HCT116 (cell line): Measurements from ENCODE around the gene SCG5.

ENCODE experiments used
- CTCF ChIP-seq, 3 experiments: fragments of 200-600 bp in 1 of 3; sonication (generic) in 1 of 3; IDR thresholded peaks in 2 of 3; conservative IDR thresholded peaks in 1 of 3; 2 replicates each; pipeline ENCODE4 v1.5.1; 2012 to 2017; ENCODE audit warnings: low read depth in 2 of 3, low read length in 2 of 3, antibody characterized with exemption in 1 of 3, borderline replicate concordance in 1 of 3, control low read depth in 1 of 3, mild to moderate bottlenecking in 1 of 3, mixed read lengths in 1 of 3, mixed run types in 1 of 3, moderate library complexity in 1 of 3; ENCODE audit not compliant: insufficient read depth in 1 of 3
- EGR1 ChIP-seq: IDR thresholded peaks from 2 replicates; pipeline ENCODE4 v1.6.1; 2012; ENCODE audit warnings: low read depth
- ELF1 ChIP-seq: IDR thresholded peaks from 2 replicates; pipeline ENCODE4 v1.6.1; 2012; ENCODE audit warnings: low read depth, borderline replicate concordance
- EZH2 ChIP-seq: fragments of 200-600 bp; sonication (generic); IDR thresholded peaks from 2 replicates; pipeline ENCODE4 v1.6.1; 2017; ENCODE audit warnings: antibody characterized with exemption, mixed run types
- EZH2phosphoT487 ChIP-seq: fragments of 200-600 bp; IDR thresholded peaks from 2 replicates; pipeline ENCODE4 v1.6.1; 2018; ENCODE audit warnings: antibody characterized with exemption, borderline replicate concordance
- POLR2A ChIP-seq: IDR thresholded peaks from 2 replicates; pipeline ENCODE4 v1.7.0; 2011; ENCODE audit warnings: borderline replicate concordance; ENCODE audit not compliant: insufficient read depth, insufficient read length; ENCODE audit errors: extremely low read depth
- REST ChIP-seq: IDR thresholded peaks from 2 replicates; pipeline ENCODE4 v1.6.1; 2012; ENCODE audit warnings: low read depth
- SRF ChIP-seq: IDR thresholded peaks from 2 replicates; pipeline ENCODE4 v1.6.1; 2012; ENCODE audit warnings: low read depth
- YY1 ChIP-seq: IDR thresholded peaks from 2 replicates; pipeline ENCODE4 v1.6.1; 2011; ENCODE audit warnings: low read length, low read depth, moderate library complexity, mild to moderate bottlenecking; ENCODE audit not compliant: insufficient replicate concordance; ENCODE audit errors: extremely low read depth
- ZFX ChIP-seq: fragments of 450-650 bp; IDR thresholded peaks from 2 replicates; pipeline ENCODE4 v1.6.1; 2017

- TF ChIP-seq REST (no peak), CTCF (IDR thresholded peaks at IDR 0.05 in 2 of 3, conservative IDR thresholded peaks at IDR 0.05 in 1 of 3; ENCODE audit: borderline replicate concordance in 1 of 3, insufficient read depth in 1 of 3, low read depth in 2 of 3, low read length in 2 of 3) (no peak), POLR2A (no peak), ZFX (no peak), EZH2phosphoT487 (no peak), ELF1 (no peak), EZH2 (no peak), SRF (no peak), EGR1 (no peak), YY1 (no peak)
Measured at GRCh38 chr15:32718821-32719716, 77.6 kb downstream of the SCG5 start.
